Activated T-cell treated with anti-CD3 and anti-CD28 coated beads, Interleukin-2, amount 50 U/mL, for 4 hours (primary cell): ENCODE data around the gene AXIN1. TPM values are rescaled to one million over a fixed set of nuclear protein-coding genes. Genes with fewer than 3 reads are reported as not detected.
A peak's percentile ranks its signal among the peaks of the same experiment; 100 is the strongest.
"Not testable (repeated sequence)": the region's sequence is repeated elsewhere in the genome, so short reads cannot be mapped to it uniquely, and the experiment has no call there.

ENCODE experiments used
- ATAC-seq, 2 donors: fragments of 200-7000 bp; cut with Tn5 transposase; one replicate each; pipeline ENCODE4 v1.10.0; 2021
- DNase-seq: peaks from one replicate; pipeline ENCODE4 v3.0.0-alpha.2; 2020
- H3K27me3 Mint-ChIP-seq: one replicate; pipeline ENCODE4 v1.8.0; 2021; ENCODE audit warnings: low read depth, mixed read lengths
- H3K36me3 Mint-ChIP-seq: one replicate; pipeline ENCODE4 v1.8.0; 2022; ENCODE audit warnings: mixed read lengths; ENCODE audit not compliant: insufficient read depth
- H3K4me1 Mint-ChIP-seq: one replicate; pipeline ENCODE4 v1.8.0; 2021; ENCODE audit warnings: low read depth, mixed read lengths
- H3K4me3 Mint-ChIP-seq: one replicate; pipeline ENCODE4 v1.8.0; 2021; ENCODE audit warnings: mild to moderate bottlenecking, moderate library complexity, mixed read lengths
- H3K9me3 Mint-ChIP-seq: one replicate; pipeline ENCODE4 v1.8.0; 2021; ENCODE audit warnings: mixed read lengths
- total RNA-seq, 3 donors: library from RNA; stranded (reverse); gene quantifications; one replicate each; pipeline ENCODE4 v1.2.1, GENCODE V29; 2021

AXIN1 gene
- total RNA-seq, 3 donors from 2014 or later: 34.1 to 40.4 (median 35.4) TPM

- H3K36me3 Mint-ChIP-seq: peaks cover 12% of the 10 kb centered on the region
- not testable (repeated sequence) for H3K27me3 Mint-ChIP-seq, DNase-seq, H3K9me3 Mint-ChIP-seq, H3K4me3 Mint-ChIP-seq, ATAC-seq
- peaks cover 69% of the 10 kb centered on the region for H3K4me1 Mint-ChIP-seq
Measured at GRCh38 chr16:341095-341973, 11.2 kb downstream of the AXIN1 start.

- no peak for ATAC-seq
Measured at GRCh38 chr16:340370-341091, 12.0 kb downstream of the AXIN1 start.

GRCh38 chr16:339680-340079 lies 12.8 kb downstream of the AXIN1 start:
- H3K9me3 Mint-ChIP-seq: no peaks in the 10 kb centered on the region
- H3K36me3 Mint-ChIP-seq: peaks cover 8% of the 10 kb centered on the region
- DNase-seq (no peak), ATAC-seq (peak; percentile 39 to 62)
- H3K4me1 Mint-ChIP-seq: peaks cover 66% of the 10 kb centered on the region
- H3K27me3 Mint-ChIP-seq: no peaks in the 10 kb centered on the region
- H3K4me3 Mint-ChIP-seq: peak overlapping the region; percentile 7

More at GRCh38 chr16:340370-341091, 12.0 kb downstream of the AXIN1 start:
- Mint-ChIP-seq H3K27me3 (no peaks in the 10 kb centered on the region), H3K9me3 (no peaks in the 10 kb centered on the region), H3K4me1 (peaks cover 66% of the 10 kb centered on the region), H3K4me3 (no peak overlapping the region), H3K36me3 (peaks cover 10% of the 10 kb centered on the region)
- DNase-seq: no peak

GRCh38 chr16:337975-338575 lies 14.4 kb downstream of the AXIN1 start:
- H3K27me3 Mint-ChIP-seq: no peaks in the 10 kb centered on the region

DNA sequence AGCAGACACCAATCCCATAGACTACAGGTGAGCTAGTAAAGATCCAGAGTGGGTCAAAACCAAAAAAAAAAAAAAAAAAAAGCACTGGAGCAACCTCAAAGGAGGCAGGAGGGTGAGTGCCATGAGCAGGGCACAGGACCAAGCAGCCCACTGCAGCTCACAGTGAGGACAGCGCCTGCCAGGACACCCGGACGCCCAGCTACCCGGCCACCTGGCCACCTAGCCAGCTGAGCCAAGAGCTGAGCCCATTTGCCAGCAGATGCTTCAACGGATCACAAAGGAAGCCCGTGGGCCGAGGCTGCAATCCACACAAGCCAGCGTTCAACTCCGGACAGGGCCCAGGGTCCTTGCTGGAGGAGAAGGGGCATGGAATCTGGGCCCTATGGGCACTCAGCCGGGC lies 15.1 kb downstream of the AXIN1 start:
- DNase-seq (no peak), ATAC-seq (no peak)
- Mint-ChIP-seq H3K4me1 (peaks cover 74% of the 10 kb centered on the region), H3K27me3 (no peaks in the 10 kb centered on the region), H3K4me3 (no peak overlapping the region), H3K9me3 (no peaks in the 10 kb centered on the region), H3K36me3 (peaks cover 4% of the 10 kb centered on the region)

More at GRCh38 chr16:337975-338575, 14.4 kb downstream of the AXIN1 start:
- Mint-ChIP-seq H3K9me3 (no peaks in the 10 kb centered on the region), H3K4me3 (no peak overlapping the region), H3K4me1 (peaks cover 76% of the 10 kb centered on the region), H3K36me3 (peaks cover 7% of the 10 kb centered on the region)
- DNase-seq: no peak
- no peak for ATAC-seq

DNA sequence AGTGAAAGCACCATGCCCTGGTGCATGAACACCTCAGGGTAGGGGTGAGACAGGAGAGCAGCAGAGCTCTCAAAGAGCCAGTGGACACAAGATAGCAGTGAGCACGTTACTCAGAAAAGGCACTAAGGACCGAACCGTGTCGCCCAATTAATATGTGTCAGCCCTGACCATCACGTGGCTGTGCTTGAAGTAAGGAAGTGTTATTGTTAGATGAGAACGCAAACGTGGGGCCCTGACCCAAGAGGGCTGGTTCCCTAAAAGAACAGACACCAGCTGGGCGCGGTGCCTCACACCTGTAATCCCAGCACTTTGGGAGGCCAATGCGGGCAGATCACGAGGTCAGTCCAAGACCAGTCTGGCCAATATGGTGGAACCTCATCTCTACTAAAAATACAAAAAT lies 16.3 kb downstream of the AXIN1 start:
- H3K9me3 Mint-ChIP-seq: no peaks in the 10 kb centered on the region
- H3K4me3 Mint-ChIP-seq: no peak overlapping the region
- ATAC-seq (no peak), DNase-seq (no peak)
- no peaks in the 10 kb centered on the region for H3K27me3 Mint-ChIP-seq
- no peaks in the 10 kb centered on the region for H3K36me3 Mint-ChIP-seq
- H3K4me1 Mint-ChIP-seq: peaks cover 72% of the 10 kb centered on the region

DNA sequence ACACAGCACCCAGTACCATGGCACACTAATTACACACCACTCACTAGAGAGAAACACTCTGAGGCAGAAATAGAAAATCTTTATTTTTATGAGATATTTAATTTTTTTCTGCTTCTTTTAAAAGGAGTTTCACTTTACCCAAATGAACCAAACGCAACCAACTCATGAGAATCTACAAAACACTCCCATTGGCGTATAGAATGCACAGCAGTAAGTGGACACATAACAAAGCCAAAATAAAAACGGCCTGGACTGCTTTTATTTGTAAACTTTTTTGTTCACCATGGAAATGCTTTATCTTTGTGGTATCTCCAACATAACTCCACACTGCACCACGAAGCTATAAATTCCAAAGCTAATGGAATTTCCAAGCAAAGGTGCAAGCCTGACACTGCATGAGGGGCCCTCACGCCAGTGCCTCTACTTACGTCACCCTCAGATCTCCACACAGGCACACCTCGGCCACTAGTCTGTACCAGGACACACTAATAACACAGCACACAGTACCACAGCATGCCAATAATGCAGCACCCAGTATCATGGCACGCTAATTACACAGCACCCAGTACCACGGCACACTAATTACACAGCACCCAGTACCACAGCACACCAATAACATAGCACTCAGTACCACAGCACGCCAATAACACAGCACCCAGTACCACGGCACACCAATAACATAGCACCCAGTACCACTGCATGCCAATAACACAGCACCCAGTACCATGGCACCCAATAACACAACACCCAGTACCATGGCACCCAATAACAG lies 17.5 kb downstream of the AXIN1 start:
- not testable (repeated sequence) for ATAC-seq, DNase-seq, H3K27me3 Mint-ChIP-seq, H3K9me3 Mint-ChIP-seq, H3K4me3 Mint-ChIP-seq, H3K36me3 Mint-ChIP-seq
- peaks cover 73% of the 10 kb centered on the region for H3K4me1 Mint-ChIP-seq

DNA sequence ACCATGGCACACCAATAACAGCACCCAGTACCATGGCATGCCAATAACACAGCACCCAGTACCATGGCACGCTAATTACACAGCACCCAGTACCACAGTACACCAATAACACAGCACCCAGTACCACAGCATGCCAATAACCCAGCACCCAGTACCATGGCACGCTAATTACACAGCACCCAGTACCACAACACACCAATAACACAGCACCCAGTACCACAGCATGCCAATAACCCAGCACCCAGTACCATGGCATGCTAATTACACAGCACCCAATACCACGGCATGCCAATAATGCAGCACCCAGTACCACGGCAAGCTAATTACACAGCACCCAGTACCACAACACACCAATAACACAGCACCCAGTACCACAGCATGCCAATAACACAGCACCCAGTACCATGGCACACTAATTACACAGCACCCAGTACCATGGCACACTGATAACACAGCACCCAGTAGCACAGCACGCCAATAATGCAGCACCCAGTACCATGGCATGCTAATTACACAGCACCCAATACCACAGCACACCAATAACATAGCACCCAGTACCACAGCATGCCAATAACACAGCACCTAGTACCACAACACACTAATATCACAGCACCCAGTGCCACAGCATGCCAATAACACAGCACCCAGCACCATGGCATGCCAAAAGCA lies 18.2 kb downstream of the AXIN1 start:
- not testable (repeated sequence) for H3K9me3 Mint-ChIP-seq, H3K4me3 Mint-ChIP-seq, H3K27me3 Mint-ChIP-seq, H3K36me3 Mint-ChIP-seq, DNase-seq, ATAC-seq
- peaks cover 68% of the 10 kb centered on the region for H3K4me1 Mint-ChIP-seq

GRCh38 chr16:333406-334094 lies 19.0 kb downstream of the AXIN1 start:
- Mint-ChIP-seq H3K4me3 (no peak overlapping the region), H3K36me3 (peaks cover 8% of the 10 kb centered on the region), H3K9me3 (no peaks in the 10 kb centered on the region), H3K27me3 (no peaks in the 10 kb centered on the region), H3K4me1 (peaks cover 64% of the 10 kb centered on the region)
- DNase-seq (no peak), ATAC-seq (peak in 1 of 2 donors; percentile 28)

- H3K4me3 Mint-ChIP-seq, H3K36me3 Mint-ChIP-seq, H3K27me3 Mint-ChIP-seq, DNase-seq, H3K9me3 Mint-ChIP-seq, ATAC-seq: not testable (repeated sequence)
- peaks cover 65% of the 10 kb centered on the region for H3K4me1 Mint-ChIP-seq
Measured at GRCh38 chr16:331181-331814, 21.2 kb downstream of the AXIN1 start.

- Mint-ChIP-seq H3K4me1 (peaks cover 65% of the 10 kb centered on the region), H3K4me3 (no peak overlapping the region), H3K9me3 (no peaks in the 10 kb centered on the region), H3K36me3 (peaks cover 8% of the 10 kb centered on the region), H3K27me3 (no peaks in the 10 kb centered on the region)
- DNase-seq (no peak), ATAC-seq (no peak)
Measured at GRCh38 chr16:330741-331140, 21.8 kb downstream of the AXIN1 start.

DNA sequence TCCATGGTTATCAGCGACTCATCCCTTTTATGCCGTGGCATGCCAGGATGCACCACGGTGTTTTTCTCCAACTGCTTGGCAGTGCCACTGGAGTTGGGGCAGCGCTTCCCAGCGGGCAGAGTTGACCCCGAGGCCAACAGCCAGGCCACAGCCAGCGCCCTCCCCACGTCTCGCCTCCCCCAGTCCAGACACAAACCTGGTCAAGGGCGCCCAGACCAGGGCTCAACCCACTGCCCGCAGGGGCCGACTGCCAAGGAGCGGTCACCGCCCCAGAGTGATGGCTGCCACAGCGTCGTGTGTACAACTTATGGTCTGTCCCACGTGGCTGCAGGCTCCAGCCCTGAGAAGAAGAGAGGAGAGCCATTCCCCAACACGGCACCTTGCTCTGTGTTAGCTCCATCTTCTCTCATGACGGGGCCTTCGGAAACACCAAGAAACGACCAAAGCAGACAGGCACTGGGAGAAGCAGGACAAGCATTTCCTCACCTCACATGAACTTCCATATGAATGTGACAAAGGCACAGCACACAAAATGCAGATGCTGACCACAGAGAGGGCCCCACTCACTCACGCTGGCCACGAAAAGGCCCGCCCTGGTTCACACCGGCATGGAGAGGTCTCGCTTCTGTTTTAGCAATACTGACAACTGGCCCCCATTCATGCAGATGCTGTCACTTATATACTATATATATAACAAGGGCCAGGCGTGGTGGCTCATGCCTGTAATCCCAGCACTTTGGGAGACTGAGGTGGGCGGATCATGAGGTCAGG lies 27.0 kb downstream of the AXIN1 start:
- no peaks in the 10 kb centered on the region for H3K9me3 Mint-ChIP-seq
- peaks cover 62% of the 10 kb centered on the region for H3K4me1 Mint-ChIP-seq
- peaks cover 5% of the 10 kb centered on the region for H3K36me3 Mint-ChIP-seq
- H3K4me3 Mint-ChIP-seq: peak overlapping the region; percentile 70
- DNase-seq (no peak), ATAC-seq (no peak)
- no peaks in the 10 kb centered on the region for H3K27me3 Mint-ChIP-seq
